RWPE1 (cell line): ENCODE results near the gene NAV3.

Source experiments
- CTCF ChIA-PET: fragments of 350-600 bp; sonication (Branson Sonifier 250); formaldehyde crosslinking; extraction: SDS; loops from one replicate; lab custom pipeline; 2021; lab: Yijun Ruan, JAX
- POLR2A ChIA-PET: fragments of 400-600 bp; formaldehyde crosslinking; extraction: SDS; loops from one replicate; lab custom pipeline; 2020; ENCODE audit warnings: antibody characterized with exemption; ENCODE audit not compliant: low non-redundant PET; lab: Yijun Ruan, JAX
- DNase-seq: peaks from one replicate; pipeline ENCODE4 v3.0.0; 2012; ENCODE audit warnings: low spot score
- H3K27ac ChIP-seq: fragments of 450-650 bp; 2 replicates; pipeline ENCODE4 v1.5.1; 2017
- CTCF ChIP-seq: fragments of 450-650 bp; conservative IDR thresholded peaks from 2 replicates; pipeline ENCODE4 v1.5.1; 2017; ENCODE audit warnings: low read depth, mild to moderate bottlenecking

Gene NAV3

GRCh38 chr12:77834618-77835017 is 3.9 kb downstream of the NAV3 start:
- no peak for DNase-seq
- TF ChIP-seq CTCF, result no peak
- POLR2A ChIA-PET, result no interaction called here
- CTCF ChIA-PET, result no interaction called here
- H3K27ac ChIP-seq, result no peak overlapping the region

GRCh38 chr12:77835969-77836368 is 5.3 kb downstream of the NAV3 start:
- H3K27ac ChIP-seq, result no peak overlapping the region
- CTCF ChIA-PET, result no interaction called here
- POLR2A ChIA-PET, result no interaction called here
- no peak for TF ChIP-seq CTCF
- DNase-seq, result no peak

- ChIA-PET CTCF (no interaction called here), POLR2A (no interaction called here)
- H3K27ac ChIP-seq, result no peak overlapping the region
- TF ChIP-seq CTCF, result no peak
- no peak for DNase-seq
These were observed 7.2 kb downstream of the NAV3 start for GRCh38 chr12:77837876-77838291.

- H3K27ac ChIP-seq, result no peak overlapping the region
- ChIA-PET POLR2A (no interaction called here), CTCF (no interaction called here)
- peak; percentile 8 for DNase-seq
- TF ChIP-seq CTCF, result no peak
These were observed 10.8 kb downstream of the NAV3 start for GRCh38 chr12:77841521-77841920.

- DNase-seq, result peak; percentile 4
- TF ChIP-seq CTCF, result no peak
- POLR2A ChIA-PET, result no interaction called here
- no peak overlapping the region for H3K27ac ChIP-seq
- CTCF ChIA-PET, result interaction anchor here (0.7 kb wide), 1 partner anchor 89 kb away, joined by 4 read pairs; no protein-coding TSS in a partner anchor
These were observed 11.7 kb downstream of the NAV3 start for GRCh38 chr12:77842430-77842829.

- no peak for TF ChIP-seq CTCF
- POLR2A ChIA-PET, result no interaction called here
- peak overlapping the region; percentile 64 for H3K27ac ChIP-seq
- CTCF ChIA-PET, result interaction anchor here (0.7 kb wide), 1 partner anchor 16 kb away, joined by 3 read pairs; no protein-coding TSS in a partner anchor
- peak; percentile 41 for DNase-seq
These were observed 15.1 kb downstream of the NAV3 start for GRCh38 chr12:77845831-77846230.
